Measurements from ENCODE around the gene MYPN. TPM values are rescaled to one million over a fixed set of nuclear protein-coding genes. Genes with fewer than 3 reads are reported as not detected.
A peak's percentile ranks its signal among the peaks of the same experiment; 100 is the strongest.
"Not testable (repeated sequence)": the region's sequence is repeated elsewhere in the genome, so short reads cannot be mapped to it uniquely, and the experiment has no call there.

The MYPN gene
- total RNA-seq, 1 donor from 2014 or later, result not detected

DNA sequence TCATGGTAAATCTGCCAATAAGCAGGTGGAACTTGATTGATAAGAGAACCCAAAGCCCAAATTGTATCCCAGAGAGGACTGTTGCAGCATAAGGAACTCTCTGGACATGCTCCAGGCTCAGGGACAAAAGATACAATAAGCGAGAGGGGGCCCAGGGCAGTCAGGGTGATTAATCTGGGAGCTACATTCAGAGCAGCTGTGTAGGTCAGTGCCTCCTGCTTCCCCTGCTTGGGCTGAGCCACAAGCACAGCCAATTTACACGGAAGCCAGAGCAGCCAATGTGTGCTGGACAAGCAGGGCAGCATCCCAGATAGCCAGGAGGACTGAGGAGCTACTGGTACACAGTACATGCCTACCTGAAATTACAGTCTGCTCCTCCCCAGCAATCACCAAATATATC lies 24.2 kb downstream of the MYPN start:
- DNase-seq (ENCODE audit: low spot score), result no peak

DNA sequence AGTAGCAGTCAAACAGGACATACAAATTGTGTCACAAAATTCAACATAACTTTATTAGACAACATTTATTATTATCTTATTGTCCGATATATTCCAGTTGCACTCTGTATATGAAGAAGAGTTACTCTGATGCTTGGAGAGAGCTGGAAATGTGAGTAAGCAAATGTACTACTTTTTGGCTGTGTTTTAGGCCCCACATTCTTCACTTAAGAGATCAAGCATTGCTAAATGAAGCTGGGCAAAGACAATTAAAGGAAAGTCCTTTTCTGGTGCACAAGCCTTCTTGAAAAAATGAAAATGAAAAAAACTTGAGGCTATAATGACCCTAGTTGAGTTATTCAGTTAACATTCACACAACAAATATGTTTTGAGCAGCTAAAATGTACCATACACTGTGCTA lies 26.1 kb downstream of the MYPN start:
- no peak for DNase-seq (ENCODE audit: low spot score)

DNA sequence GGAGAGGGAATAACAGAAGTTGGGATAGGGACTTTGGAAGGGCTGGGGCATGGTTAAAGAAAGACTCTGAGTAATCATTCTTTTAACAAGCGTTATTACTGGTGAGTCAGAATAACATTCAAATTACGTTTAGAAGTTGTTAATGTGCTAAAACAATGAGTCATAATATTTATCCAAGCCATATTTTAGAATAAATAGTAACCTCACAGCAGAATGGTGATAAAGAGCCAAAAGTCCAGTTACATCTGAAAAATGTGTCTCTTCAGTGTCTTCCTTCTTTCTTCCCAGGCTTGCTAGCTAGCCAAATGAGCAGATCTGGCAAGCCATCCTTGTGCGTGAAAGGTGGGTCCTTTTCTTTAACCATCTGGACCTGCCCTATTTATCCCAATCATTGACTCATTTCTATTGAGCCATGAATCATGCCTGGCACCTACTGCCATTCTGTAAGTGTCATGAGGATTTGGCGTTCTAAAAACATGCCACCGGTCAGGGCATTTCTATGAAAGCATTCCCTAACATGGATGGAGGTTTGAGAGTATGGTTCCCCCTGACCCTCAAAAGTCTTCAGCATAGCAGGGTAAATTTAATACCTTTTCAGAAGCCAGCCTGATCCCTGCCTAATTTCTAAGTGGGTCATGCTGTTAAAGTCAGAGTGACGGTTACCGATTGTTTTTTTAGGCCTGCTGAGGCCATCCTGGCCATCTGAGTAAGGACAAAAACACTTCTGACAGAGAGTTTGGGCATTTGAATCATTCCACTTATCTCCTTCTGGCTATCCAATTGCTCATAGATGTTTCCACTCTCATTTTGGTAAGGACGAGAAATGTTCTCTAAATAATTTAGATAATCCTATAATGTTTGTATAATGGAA lies 26.9 kb downstream of the MYPN start:
- DNase-seq (ENCODE audit: low spot score), result no peak

- no peak for DNase-seq (ENCODE audit: low spot score)
Measured at GRCh38 chr10:68137171-68137570, 27.9 kb downstream of the MYPN start.

- DNase-seq (ENCODE audit: low spot score), result no peak
Measured at GRCh38 chr10:68138526-68138925, 29.2 kb downstream of the MYPN start.

- no peak for DNase-seq (ENCODE audit: low spot score)
Measured at GRCh38 chr10:68139448-68140272, 30.4 kb downstream of the MYPN start.

GRCh38 chr10:68142761-68143160 lies 33.5 kb downstream of the MYPN start:
- no peak for DNase-seq (ENCODE audit: low spot score)

GRCh38 chr10:68144709-68145108 lies 35.4 kb downstream of the MYPN start:
- DNase-seq (ENCODE audit: low spot score), result no peak

- DNase-seq (ENCODE audit: low spot score), result no peak
Measured at GRCh38 chr10:68145705-68146104, 36.4 kb downstream of the MYPN start.

DNA sequence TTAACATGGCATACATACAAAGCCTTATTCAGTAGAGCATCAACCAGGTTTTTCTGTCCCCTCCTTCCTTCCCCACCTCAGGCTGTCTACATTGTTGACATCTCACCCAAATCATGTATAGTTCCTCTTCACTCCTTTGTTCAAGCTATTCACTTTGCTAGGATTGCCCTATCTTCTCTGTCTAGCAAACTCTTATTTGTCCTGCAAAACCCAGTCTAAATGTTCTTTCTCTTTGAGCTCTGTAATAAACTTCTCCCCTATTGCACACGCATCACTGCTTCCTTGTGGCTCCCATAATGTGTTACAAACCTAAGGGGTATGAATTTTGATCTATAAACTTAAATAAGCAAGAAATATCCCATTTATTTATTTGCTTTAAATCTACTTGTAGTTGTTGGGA lies 36.8 kb downstream of the MYPN start:
- DNase-seq (ENCODE audit: low spot score), result no peak

DNA sequence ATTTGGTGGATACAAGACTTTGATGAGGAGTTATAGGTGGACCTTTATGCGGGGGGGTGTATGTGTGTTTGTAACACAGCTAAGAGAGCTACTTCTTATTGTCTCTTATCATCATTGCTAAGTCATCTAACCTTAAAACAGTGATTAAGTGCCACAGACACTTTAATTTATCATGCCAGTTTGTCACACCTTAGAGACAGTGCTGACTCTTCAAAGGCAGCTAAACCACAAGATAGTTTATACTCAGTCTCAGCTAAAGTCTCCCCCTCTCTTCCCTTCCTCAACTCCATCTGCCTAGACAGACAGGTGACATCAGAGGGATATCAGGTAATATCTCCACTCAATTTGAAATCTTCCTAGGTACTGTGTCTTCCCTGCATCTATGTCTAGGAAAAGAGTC lies 42.2 kb downstream of the MYPN start:
- DNase-seq (ENCODE audit: low spot score), result no peak

DNA sequence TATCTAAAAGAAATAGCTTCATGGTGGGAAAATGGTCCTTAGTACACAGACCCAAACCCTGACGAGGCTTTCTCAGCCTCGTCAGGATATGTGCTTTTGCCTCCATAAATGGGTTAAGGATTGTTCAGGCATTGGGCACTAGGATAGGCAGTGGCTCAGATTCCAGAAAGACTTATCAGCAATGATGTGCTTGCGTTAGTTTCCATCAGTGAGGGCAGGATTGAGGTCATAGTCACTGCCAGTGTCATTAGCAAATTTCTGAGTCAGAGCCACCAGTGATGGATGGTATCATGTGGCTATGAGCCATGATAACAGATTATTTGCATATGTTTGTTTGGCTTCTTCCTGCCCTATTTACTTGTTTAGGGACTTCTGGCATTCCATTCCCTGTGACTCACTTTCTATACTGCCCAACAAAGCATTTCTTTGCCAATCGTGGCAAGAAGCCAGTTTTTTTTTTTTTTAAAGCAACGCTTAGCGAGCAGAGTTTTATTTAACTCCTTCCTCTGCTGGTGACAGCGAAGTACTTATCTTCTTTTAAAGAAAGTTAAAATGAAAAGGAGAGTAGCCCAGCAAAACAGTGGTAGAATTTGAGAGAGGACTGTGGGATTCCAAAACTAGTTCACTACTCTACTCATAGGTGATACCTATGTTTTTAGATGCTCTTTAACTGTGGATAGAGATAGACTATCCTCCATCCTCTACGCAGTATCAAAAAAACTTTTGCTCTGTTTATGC lies 44.4 kb downstream of the MYPN start:
- peak; percentile 65 for DNase-seq (ENCODE audit: low spot score)

DNA sequence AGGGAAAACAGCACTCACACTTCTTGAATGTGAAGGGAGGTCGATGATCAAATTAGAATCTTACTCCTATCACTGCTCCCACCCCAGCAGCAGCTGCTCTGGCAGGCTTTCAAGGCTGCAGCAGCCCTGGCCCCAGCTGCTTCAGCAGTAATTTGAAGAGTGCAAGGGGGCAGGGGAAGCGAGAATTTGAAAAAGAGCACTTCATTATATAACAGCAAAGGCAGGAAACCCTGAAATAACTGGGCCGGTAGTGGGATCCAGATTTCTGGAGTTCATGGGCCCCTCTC lies 44.9 kb downstream of the MYPN start:
- DNase-seq (ENCODE audit: low spot score), result no peak

- DNase-seq (ENCODE audit: low spot score), result no peak
Measured at GRCh38 chr10:68155615-68156210, 46.4 kb downstream of the MYPN start.

- peak; percentile 78 for DNase-seq (ENCODE audit: low spot score)
Measured at GRCh38 chr10:68156373-68157185, 47.3 kb downstream of the MYPN start.

GRCh38 chr10:68157522-68157921 lies 48.2 kb downstream of the MYPN start:
- not testable (repeated sequence) for DNase-seq (ENCODE audit: low spot score)

- no peak for DNase-seq (ENCODE audit: low spot score)
Measured at GRCh38 chr10:68158031-68158430, 48.7 kb downstream of the MYPN start.

DNA sequence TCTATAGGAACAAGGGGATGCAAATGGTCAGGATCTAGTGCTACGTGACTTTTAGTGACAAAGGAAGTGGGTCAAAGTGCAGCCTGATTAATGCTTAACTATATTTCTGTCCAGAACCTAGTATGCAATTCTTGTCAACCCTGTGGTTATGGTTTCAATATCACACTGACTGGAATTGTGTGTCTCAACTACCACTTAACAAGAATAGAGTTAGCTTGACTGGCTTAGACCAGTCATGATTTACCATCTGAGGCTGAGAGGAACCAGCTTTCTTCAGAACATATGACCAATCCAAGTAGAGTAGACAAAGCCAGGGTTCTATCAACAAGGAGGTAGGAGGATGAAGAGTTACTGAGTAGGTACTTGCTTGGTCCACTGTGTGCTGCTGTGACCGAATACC lies 54.4 kb downstream of the MYPN start:
- DNase-seq (ENCODE audit: low spot score), result no peak

DNA sequence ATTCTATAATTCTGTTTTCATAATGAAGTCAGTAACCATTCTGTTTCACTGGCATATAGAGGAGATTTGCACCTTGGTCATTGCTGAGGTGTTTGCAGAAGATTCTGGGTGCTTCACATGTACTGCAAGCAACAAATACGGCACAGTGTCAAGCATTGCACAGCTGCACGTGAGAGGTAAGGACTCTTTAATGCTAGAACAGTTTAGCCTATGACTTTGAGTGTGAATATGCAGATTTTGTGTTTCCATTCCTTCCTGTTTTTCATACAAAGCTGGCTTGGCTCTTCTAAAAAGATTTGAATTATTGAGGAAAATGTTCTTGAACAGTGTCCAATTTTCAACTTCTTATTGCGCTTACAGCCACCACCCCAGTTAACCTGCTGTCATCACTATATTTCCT lies 56.4 kb downstream of the MYPN start:
- no peak for DNase-seq (ENCODE audit: low spot score)

GRCh38 chr10:68166871-68167585 lies 57.7 kb downstream of the MYPN start:
- no peak for DNase-seq (ENCODE audit: low spot score)

Measured in mucosa of gallbladder (tissue), 1 donor.